ENCODE data around the gene WDTC1.
A peak's percentile ranks its signal among the peaks of the same experiment; 100 is the strongest.
"Not testable (repeated sequence)": the region's sequence is repeated elsewhere in the genome, so short reads cannot be mapped to it uniquely, and the experiment has no call there.

The WDTC1 gene

GRCh38 chr1:27234049-27234882 is at the start of gene WDTC1:
Gene WDTC1 (plus strand): TSS chr1:27234632. CDS start chr1:27261055, 26,423 bp downstream.
- peak; percentile 95 for DNase-seq

DNA sequence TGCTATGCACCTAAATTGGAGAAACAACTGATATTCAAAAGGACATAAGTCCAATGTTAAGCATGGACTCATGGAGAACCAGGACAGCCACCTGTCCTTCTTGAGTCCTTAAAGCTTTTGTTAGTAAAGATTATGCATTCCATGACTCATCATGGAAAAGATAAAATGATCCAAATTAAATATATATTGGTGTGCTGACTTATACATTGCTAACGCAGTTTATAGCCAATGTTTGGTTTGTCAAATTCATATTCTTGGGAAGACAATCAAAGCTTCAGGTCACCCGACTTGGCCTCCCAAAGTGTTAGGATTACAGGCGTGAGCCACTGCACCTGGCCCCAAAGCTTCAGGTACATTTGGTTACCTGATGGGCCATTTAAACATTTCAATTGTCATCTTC is 49.8 kb upstream of the WDTC1 start:
- DNase-seq, result not testable (repeated sequence)

- DNase-seq, result no peak
These were observed 42.3 kb upstream of the WDTC1 start for GRCh38 chr1:27192039-27192529.

DNA sequence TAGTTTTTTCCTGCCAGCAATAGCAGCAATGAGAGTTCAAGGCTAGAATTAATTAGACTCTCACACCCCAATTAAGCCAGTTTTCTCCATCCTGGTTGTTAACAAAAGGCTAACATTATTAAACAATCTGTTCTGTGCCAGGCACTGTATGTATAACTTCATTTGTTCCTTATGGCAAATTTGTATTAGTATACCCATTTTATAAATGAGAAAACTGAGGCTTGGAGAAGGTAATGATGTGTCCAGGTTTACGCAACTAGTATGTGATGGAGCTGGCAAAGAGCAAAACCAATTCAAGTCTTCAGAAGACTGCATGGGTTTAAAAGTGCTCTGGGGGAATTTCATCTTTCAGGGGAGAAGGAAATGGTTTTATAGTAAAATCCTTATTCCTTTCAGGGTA is 41.2 kb upstream of the WDTC1 start:
- no peak for DNase-seq

GRCh38 chr1:27201295-27201694 is 33.1 kb upstream of the WDTC1 start:
- no peak for DNase-seq

- DNase-seq, result no peak
These were observed 30.5 kb upstream of the WDTC1 start for GRCh38 chr1:27203946-27204345.

GRCh38 chr1:27207238-27207637 is 27.2 kb upstream of the WDTC1 start:
- DNase-seq, result not testable (repeated sequence)

DNA sequence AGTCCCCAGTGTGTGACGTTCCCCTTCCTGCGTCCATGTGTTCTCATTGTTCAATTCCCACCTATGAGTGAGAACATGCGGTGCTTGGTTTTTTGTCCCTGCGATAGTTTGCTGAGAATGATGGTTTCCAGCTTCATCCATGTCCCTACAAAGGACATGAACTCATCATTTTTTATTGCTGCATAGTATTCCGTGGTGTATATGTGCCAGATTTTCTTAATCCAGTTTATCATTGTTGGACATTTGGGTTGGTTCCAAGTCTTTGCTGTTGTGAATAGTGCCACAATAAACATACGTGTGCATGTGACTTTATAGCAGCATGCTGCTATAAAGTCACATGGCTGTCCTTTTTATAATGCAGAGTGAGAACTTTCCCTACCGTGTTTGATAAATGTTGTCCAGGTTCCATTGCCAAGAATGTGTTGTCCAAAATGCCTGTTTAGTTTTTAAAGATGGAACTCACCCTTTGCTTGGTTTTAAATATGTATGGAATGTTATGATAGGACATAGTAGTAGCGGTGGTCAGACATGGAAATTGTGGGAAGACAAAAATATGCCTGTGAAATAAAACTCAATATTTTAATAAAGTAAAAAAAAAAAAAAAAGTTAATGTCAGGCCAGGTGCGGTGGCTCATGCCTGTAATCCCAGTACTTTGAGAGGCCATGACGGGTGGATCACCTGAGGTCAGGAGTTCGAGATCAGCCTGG is 26.1 kb upstream of the WDTC1 start:
- DNase-seq, result not testable (repeated sequence)

GRCh38 chr1:27216466-27216865 is 18.0 kb upstream of the WDTC1 start:
- no peak for DNase-seq

- DNase-seq, result no peak
These were observed 17.0 kb upstream of the WDTC1 start for GRCh38 chr1:27217401-27217800.

- no peak for DNase-seq
These were observed 15.7 kb upstream of the WDTC1 start for GRCh38 chr1:27218736-27219135.

DNA sequence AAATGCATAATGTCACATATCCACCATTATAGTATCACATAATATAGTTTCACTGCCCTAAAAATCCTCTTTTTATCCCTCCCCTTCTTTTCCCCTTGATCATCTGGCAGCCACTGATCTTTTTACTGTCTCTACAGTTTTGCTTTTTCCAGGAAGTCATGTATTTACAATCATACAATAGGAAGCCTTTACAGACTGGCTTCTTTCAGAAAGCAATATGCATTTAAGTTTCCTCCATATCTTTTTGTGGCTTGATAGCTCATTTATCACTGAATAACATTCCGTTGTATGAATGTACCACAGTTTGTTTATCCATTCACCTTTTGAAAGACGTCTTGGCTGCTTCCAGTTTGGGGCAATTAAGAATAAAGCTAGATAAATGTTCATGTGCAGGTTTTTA is 14.3 kb upstream of the WDTC1 start:
- DNase-seq, result no peak

DNA sequence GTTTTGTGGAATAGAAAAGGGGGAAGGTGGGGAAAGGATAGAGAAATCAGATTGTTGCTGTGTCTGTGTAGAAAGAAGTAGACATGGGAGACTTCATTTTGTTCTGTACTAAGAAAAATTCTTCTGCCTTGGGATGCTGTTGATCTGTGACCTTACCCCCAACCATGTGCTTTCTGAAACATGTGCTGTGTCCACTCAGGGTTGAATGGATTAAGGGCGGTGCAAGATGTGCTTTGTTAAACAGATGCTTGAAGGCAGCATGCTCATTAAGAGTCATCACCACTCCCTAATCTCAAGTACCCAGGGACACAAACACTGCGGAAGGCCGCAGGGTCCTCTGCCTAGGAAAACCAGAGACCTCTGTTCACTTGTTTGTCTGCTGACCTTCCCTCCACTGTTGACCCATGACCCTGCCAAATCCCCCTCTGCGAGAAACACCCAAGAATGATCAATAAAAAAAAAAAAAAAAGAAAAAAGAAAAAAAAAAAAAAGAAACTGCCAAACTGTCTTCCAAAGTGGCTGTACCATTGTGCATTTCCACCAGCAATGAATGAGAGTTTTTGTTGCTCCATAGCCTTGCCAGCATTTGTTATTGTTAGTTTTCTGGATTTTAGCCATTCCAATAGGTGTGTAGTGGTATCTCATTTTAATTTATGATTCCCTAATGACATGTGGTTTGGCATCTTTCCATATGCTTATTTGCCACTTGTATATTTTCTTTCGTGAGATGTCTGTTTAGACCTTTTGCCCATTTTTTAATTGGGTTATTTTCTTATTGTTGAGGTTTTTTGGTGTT is 13.5 kb upstream of the WDTC1 start:
- not testable (repeated sequence) for DNase-seq

GRCh38 chr1:27225621-27226020 is 8.8 kb upstream of the WDTC1 start:
- DNase-seq, result no peak

DNA sequence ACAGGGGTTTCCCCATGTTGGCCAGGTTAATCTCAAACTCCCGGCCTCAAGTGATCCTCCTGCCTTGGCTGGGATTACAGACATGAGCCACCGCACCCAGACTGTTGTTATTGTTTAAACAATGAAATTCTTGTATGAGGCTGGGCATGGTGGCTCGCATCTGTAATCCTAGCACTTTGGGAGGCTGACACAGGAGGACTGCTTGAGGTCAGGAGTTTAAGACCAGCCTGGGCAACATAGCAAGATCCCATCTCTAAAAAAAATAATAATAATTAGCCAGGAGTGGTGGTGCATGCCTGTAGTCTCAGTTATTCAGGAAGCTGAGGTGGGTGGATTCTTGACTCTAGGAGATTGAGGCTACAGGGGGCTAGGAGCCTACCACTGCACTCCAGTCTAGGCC is 6.7 kb upstream of the WDTC1 start:
- DNase-seq, result no peak

- DNase-seq, result no peak
These were observed 774 bp upstream of the WDTC1 start for GRCh38 chr1:27233667-27234048.

- DNase-seq, result no peak
These were observed 1.4 kb downstream of the WDTC1 start for GRCh38 chr1:27235827-27236226.

- no peak for DNase-seq
These were observed 2.7 kb downstream of the WDTC1 start for GRCh38 chr1:27237112-27237511.

GRCh38 chr1:27238032-27238431 is 3.6 kb downstream of the WDTC1 start:
- no peak for DNase-seq

DNA sequence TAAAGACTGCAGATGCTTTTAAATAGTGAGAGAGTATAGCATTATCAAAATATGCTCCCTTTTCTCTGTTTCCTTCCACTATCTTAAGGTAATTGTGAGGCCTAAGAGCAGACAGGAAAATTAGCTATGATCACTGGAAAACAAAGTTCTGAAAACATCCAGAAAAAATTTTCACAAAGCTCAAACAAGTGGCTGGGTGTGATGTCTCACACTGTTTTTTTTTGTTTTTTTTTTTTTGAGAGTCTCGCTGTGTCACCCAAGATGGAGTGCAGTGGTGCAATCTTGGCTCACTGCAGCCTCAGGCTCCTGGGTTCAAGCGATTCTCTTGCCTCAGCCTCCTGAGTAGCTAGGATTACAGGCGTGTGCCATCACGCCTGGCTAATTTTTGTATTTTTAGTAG is 7.2 kb downstream of the WDTC1 start:
- DNase-seq, result no peak

DNA sequence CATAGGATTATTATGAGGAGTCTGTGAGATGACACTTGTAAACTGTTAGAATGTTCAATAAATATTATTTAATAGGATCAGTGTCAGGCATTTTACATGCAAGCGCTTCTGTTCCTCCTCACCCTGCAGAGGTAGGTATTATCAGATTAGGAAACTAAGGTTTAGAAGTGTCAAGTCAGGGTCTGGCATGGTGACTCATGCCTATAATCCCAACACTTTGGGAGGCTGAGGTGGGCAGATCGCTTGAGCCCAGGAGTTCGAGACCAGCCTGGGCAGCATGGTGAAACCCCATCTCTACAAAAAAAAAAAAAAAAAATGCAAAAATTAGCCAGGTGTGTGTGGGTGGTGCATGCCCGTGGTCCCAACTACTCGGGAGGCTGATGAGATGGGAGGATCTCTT is 9.2 kb downstream of the WDTC1 start:
- not testable (repeated sequence) for DNase-seq

DNA sequence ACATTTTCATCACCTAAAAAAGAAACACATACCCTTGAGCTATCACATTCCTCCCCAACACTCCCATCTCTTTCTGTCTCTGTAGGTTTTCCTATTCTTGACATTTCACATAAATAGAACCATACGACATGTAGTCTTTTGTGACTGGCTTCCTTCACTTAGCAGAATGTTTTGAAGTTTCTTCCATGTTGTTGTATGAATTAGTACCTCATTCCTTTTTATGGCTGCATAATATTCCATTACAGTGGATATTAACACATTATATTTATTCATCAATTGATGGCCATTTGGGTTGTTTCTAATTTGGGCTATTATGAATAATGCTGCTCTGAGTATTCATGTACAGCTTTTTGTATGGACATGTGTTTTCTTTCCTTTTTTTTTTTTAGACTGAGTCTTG is 11.8 kb downstream of the WDTC1 start:
- DNase-seq, result no peak

DNA sequence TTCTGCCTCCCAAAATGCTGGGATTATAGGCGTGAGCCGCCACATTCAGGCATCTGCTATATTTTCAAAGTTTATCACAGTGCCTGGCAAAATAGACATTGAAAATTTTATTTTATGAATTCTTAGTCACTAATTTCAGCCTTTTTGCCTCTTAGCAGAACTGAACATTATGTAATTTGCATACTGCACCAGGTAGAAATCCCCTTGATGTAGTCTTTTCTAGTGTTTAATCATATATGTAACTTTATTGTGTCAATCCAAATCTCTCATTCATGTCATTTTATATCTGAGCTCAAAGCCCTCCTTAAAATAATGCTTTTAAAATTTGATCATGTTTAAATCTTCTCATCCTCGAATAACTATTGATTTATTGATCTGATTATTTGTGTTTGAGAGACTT is 19.2 kb downstream of the WDTC1 start:
- no peak for DNase-seq
